GM12878 (cell line): ENCODE data around the gene RSPH1. TPM values are rescaled to one million over a fixed set of nuclear protein-coding genes. Genes with fewer than 3 reads are reported as not detected.

Experiments used
- ATF7 ChIP-seq: fragments of 450-650 bp; IDR thresholded peaks from 2 replicates; pipeline ENCODE4 v1.6.1; 2016; ENCODE audit warnings: low read depth, mild to moderate bottlenecking
- EED ChIP-seq: sonication (generic); IDR thresholded peaks from 2 replicates; pipeline ENCODE4 v1.6.1; 2016; ENCODE audit warnings: antibody characterized with exemption, low read depth
- MTA2 ChIP-seq: fragments of 450-650 bp; IDR thresholded peaks from 2 replicates; pipeline ENCODE4 v1.6.1; 2016; ENCODE audit warnings: low read depth, mild to moderate bottlenecking, moderate library complexity
- PAX5 ChIP-seq: IDR thresholded peaks from 2 replicates; pipeline ENCODE4 v1.6.1; 2011; ENCODE audit warnings: low read depth, low read length, borderline replicate concordance
- polyA plus RNA-seq, 11 experiments: library from polyadenylated mRNA; depleted of rRNA in 4 of 11; unstranded in 6 of 11; stranded (reverse) in 5 of 11; fragments of >200 nt; fragmentation: Nextera tagmentation in 4 of 11; fragmentation: Illumina TruSeq in 1 of 11; extraction: Ambion mirVana in 4 of 11; extraction: Trizol in 1 of 11; gene quantifications; 1 replicate in 1 of 11; 2 replicates in 10 of 11; pipeline versions ENCODE4 v1.2.1 to v1.2.3, GENCODE V29; 2011 to 2016; ENCODE audit warnings: inconsistent platforms in 2 of 11, missing spikeins in 2 of 11, low read depth in 1 of 11
- total RNA-seq, 4 experiments: library from RNA; depleted of rRNA in 3 of 4; stranded (reverse); fragments of >200 nt in 3 of 4; fragmentation: Illumina TruSeq in 1 of 4; extraction: Trizol in 1 of 4; gene quantifications; 2 replicates each; pipeline versions ENCODE4 v1.2.1 to v1.2.3, GENCODE V29; 2013 to 2021
- TF ChIP-seq, protein P1 (sequence below): fragments of 450-650 bp; formaldehyde crosslinking; IDR thresholded peaks from 2 replicates; pipeline ENCODE4 v1.4.0; 2022; ENCODE audit warnings: mild to moderate bottlenecking, moderate library complexity
- TF ChIP-seq, protein P2 (sequence below): fragments of 450-650 bp; IDR thresholded peaks from 2 replicates; pipeline ENCODE4 v1.6.1; 2016; ENCODE audit warnings: mild to moderate bottlenecking, moderate library complexity, borderline replicate concordance

RSPH1 gene
- total and polyA plus RNA-seq, 10 of the 15 experiments (the other 5 are each of a cell fraction or from before 2014, with no cell fraction given) = 0.11 to 1.4 (median 0.38) TPM

DNA sequence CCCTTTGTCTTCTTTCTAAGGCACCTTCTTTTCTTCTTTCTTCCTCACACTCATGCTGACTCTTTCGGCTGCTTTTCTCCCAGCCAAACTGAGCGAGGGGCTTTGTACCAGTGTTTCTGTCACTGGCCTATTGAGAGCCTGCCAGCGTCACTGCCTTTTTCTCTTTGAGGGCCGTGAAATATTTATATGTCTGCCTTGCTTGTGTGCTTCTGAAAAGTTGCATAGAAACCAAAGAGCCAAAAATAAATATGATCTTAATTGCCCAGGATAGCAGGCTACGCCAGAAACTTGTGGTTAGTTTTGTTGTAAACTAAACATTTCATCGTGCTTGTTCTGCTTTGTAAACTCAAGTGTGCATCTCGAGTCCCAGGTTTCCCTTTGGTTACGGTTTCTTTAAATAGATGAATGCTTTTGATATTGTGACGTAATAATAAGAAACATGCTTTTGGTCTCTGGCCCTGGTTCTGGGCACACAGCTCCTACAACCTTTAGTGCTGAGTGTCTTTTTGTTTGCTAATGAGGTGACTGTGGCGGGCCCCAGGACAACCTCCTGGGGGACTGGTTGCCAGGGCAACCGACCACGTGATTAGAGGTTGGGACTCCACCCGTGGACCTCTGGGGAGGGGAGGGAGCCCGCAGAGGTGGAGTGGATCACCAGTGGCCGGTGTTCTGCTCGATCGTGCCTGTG is 28.5 kb upstream of the RSPH1 start (continued):
- TF ChIP-seq, protein P1, sequence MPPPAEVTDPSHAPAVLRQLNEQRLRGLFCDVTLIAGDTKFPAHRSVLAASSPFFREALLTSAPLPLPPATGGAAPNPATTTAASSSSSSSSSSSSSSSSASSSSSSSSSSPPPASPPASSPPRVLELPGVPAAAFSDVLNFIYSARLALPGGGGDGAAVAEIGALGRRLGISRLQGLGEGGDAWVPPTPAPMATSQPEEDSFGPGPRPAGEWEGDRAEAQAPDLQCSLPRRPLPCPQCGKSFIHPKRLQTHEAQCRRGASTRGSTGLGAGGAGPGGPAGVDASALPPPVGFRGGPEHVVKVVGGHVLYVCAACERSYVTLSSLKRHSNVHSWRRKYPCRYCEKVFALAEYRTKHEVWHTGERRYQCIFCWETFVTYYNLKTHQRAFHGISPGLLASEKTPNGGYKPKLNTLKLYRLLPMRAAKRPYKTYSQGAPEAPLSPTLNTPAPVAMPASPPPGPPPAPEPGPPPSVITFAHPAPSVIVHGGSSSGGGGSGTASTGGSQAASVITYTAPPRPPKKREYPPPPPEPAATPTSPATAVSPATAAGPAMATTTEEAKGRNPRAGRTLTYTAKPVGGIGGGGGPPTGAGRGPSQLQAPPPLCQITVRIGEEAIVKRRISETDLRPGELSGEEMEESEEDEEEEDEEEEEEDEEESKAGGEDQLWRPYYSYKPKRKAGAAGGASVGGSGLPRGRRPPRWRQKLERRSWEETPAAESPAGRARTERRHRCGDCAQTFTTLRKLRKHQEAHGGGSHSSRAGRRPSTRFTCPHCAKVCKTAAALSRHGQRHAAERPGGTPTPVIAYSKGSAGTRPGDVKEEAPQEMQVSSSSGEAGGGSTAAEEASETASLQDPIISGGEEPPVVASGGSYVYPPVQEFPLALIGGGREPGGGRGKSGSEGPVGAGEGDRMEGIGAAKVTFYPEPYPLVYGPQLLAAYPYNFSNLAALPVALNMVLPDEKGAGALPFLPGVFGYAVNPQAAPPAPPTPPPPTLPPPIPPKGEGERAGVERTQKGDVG (CRISPR knock-in tag) = 0 out of 2 replicates have a peak, but pooled peaks have one; percentile 47
- TF ChIP-seq ATF7 = peak; percentile 99
- TF ChIP-seq, protein P2, sequence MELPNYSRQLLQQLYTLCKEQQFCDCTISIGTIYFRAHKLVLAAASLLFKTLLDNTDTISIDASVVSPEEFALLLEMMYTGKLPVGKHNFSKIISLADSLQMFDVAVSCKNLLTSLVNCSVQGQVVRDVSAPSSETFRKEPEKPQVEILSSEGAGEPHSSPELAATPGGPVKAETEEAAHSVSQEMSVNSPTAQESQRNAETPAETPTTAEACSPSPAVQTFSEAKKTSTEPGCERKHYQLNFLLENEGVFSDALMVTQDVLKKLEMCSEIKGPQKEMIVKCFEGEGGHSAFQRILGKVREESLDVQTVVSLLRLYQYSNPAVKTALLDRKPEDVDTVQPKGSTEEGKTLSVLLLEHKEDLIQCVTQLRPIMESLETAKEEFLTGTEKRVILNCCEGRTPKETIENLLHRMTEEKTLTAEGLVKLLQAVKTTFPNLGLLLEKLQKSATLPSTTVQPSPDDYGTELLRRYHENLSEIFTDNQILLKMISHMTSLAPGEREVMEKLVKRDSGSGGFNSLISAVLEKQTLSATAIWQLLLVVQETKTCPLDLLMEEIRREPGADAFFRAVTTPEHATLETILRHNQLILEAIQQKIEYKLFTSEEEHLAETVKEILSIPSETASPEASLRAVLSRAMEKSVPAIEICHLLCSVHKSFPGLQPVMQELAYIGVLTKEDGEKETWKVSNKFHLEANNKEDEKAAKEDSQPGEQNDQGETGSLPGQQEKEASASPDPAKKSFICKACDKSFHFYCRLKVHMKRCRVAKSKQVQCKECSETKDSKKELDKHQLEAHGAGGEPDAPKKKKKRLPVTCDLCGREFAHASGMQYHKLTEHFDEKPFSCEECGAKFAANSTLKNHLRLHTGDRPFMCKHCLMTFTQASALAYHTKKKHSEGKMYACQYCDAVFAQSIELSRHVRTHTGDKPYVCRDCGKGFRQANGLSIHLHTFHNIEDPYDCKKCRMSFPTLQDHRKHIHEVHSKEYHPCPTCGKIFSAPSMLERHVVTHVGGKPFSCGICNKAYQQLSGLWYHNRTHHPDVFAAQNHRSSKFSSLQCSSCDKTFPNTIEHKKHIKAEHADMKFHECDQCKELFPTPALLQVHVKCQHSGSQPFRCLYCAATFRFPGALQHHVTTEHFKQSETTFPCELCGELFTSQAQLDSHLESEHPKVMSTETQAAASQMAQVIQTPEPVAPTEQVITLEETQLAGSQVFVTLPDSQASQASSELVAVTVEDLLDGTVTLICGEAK = peak; percentile 46; the same call in 1 of the 2 replicates
- no peak; the same call in 1 of the 2 replicates for TF ChIP-seq PAX5
- peak; percentile 74 for TF ChIP-seq EED
- TF ChIP-seq MTA2 = peak; percentile 93
